H9 (cell line): ENCODE measurements around the gene ACTN3. TPM values are rescaled to one million over a fixed set of nuclear protein-coding genes. Genes with fewer than 3 reads are reported as not detected.

ENCODE experiments used
- DNase-seq: peaks from one replicate; pipeline ENCODE4 v3.0.0-alpha.2; 2017
- H2AFZ ChIP-seq: one replicate; pipeline ENCODE4 v1.6.1; 2013; ENCODE audit warnings: mild to moderate bottlenecking, low read length, control low read depth, moderate library complexity
- H2AK5ac ChIP-seq: 2 replicates; pipeline ENCODE4 v1.6.1; 2013; ENCODE audit warnings: low read length, control low read depth, mixed read lengths; ENCODE audit not compliant: insufficient read length
- H2BK120ac ChIP-seq: one replicate; pipeline ENCODE4 v1.6.1; 2013; ENCODE audit warnings: low read depth, mild to moderate bottlenecking, low read length, control low read depth, inconsistent platforms; ENCODE audit not compliant: poor library complexity, severe bottlenecking
- H2BK12ac ChIP-seq: 2 replicates; pipeline ENCODE4 v1.6.1; 2013; ENCODE audit warnings: low read length, control low read depth, mixed read lengths, low read depth; ENCODE audit not compliant: insufficient read length
- H2BK15ac ChIP-seq: 2 replicates; pipeline ENCODE4 v1.6.1; 2013; ENCODE audit warnings: low read depth, low read length, control low read depth
- H2BK20ac ChIP-seq: one replicate; pipeline ENCODE4 v1.6.1; 2013; ENCODE audit warnings: low read depth, mild to moderate bottlenecking, low read length, control low read depth, inconsistent platforms; ENCODE audit not compliant: poor library complexity, severe bottlenecking
- H2BK5ac ChIP-seq: 2 replicates; pipeline ENCODE4 v1.6.1; 2013; ENCODE audit warnings: low read length, control low read depth, mixed read lengths; ENCODE audit not compliant: insufficient read length
- H3K14ac ChIP-seq: 2 replicates; pipeline ENCODE4 v1.6.1; 2013; ENCODE audit warnings: low read length, control low read depth; ENCODE audit not compliant: insufficient read depth
- H3K18ac ChIP-seq: 2 replicates; pipeline ENCODE4 v1.6.1; 2013; ENCODE audit warnings: low read depth, mild to moderate bottlenecking, mixed read lengths, low read length, control low read depth; ENCODE audit not compliant: insufficient read length
- H3K23ac ChIP-seq: 2 replicates; pipeline ENCODE4 v1.6.1; 2013; ENCODE audit warnings: low read length, control low read depth, mixed read lengths, low read depth; ENCODE audit not compliant: insufficient read length
- H3K23me2 ChIP-seq: 2 replicates; pipeline ENCODE4 v1.6.1; 2013; ENCODE audit warnings: low read depth, mild to moderate bottlenecking, mixed read lengths, low read length, control low read depth; ENCODE audit not compliant: insufficient read length, poor library complexity, severe bottlenecking
- H3K27ac ChIP-seq: 2 replicates; pipeline ENCODE4 v1.5.1; 2013; ENCODE audit warnings: low read length, control low read depth, mixed read lengths, low read depth; ENCODE audit not compliant: insufficient read length
- H3K27me3 ChIP-seq: 2 replicates; pipeline ENCODE4 v1.6.1; 2013; ENCODE audit warnings: low read length, control low read depth, inconsistent platforms; ENCODE audit not compliant: insufficient read depth
- H3K4ac ChIP-seq: 2 replicates; pipeline ENCODE4 v1.6.1; 2013; ENCODE audit warnings: low read depth, mild to moderate bottlenecking, control low read depth, inconsistent platforms, low read length, moderate library complexity
- H3K4me1 ChIP-seq: 2 replicates; pipeline ENCODE4 v1.6.1; 2013; ENCODE audit warnings: low read length, control low read depth, inconsistent platforms; ENCODE audit not compliant: insufficient read depth
- H3K4me2 ChIP-seq: 2 replicates; pipeline ENCODE4 v1.6.1; 2013; ENCODE audit warnings: low read length, control low read depth, mixed read lengths; ENCODE audit not compliant: insufficient read length, insufficient read depth
- H3K56ac ChIP-seq: 2 replicates; pipeline ENCODE4 v1.6.1; 2013; ENCODE audit warnings: low read depth, mild to moderate bottlenecking, mixed read lengths, low read length, control low read depth; ENCODE audit not compliant: insufficient read length
- H3K79me1 ChIP-seq: 2 replicates; pipeline ENCODE4 v1.6.1; 2013; ENCODE audit warnings: low read depth, mild to moderate bottlenecking, moderate library complexity, low read length, control low read depth, inconsistent platforms; ENCODE audit not compliant: insufficient read depth, poor library complexity, severe bottlenecking
- H3K79me2 ChIP-seq: 2 replicates; pipeline ENCODE4 v1.6.1; 2013; ENCODE audit warnings: low read length, control low read depth, inconsistent platforms; ENCODE audit not compliant: insufficient read depth
- H3K9ac ChIP-seq: 2 replicates; pipeline ENCODE4 v1.6.1; 2013; ENCODE audit warnings: low read length, control low read depth, mixed read lengths; ENCODE audit not compliant: insufficient read length; ENCODE audit errors: extremely low read depth
- H3K9me3 ChIP-seq: one replicate; pipeline ENCODE4 v1.6.1; 2013; ENCODE audit warnings: low read depth, low read length, inconsistent platforms; ENCODE audit not compliant: control insufficient read depth
- H3T11ph ChIP-seq: one replicate; pipeline ENCODE4 v1.6.1; 2013; ENCODE audit warnings: mild to moderate bottlenecking, low read length, control low read depth, inconsistent platforms
- H4K20me1 ChIP-seq: one replicate; pipeline ENCODE4 v1.6.1; 2013; ENCODE audit not compliant: control insufficient read depth, insufficient read length, insufficient read depth
- H4K5ac ChIP-seq: 2 replicates; pipeline ENCODE4 v1.6.1; 2013; ENCODE audit warnings: low read depth, mild to moderate bottlenecking, mixed read lengths, low read length, control low read depth; ENCODE audit not compliant: insufficient read length
- H4K8ac ChIP-seq: replicated peaks from 2 replicates; pipeline ENCODE4 v1.6.1; 2013; ENCODE audit warnings: low read length, control low read depth, mixed read lengths, low read depth; ENCODE audit not compliant: insufficient read length
- H4K91ac ChIP-seq: 2 replicates; pipeline ENCODE4 v1.6.1; 2013; ENCODE audit warnings: low read depth, mild to moderate bottlenecking, moderate library complexity, mixed read lengths, low read length, control low read depth; ENCODE audit not compliant: insufficient read length
- H3K27ac Mint-ChIP-seq, 3 experiments: 2 replicates in 2 of 3; 3 replicates in 1 of 3; pipeline ENCODE4 v1.8.0; 2020 to 2021; ENCODE audit warnings: mixed read lengths in 3 of 3, mild to moderate bottlenecking in 1 of 3, moderate library complexity in 1 of 3
- H3K27me3 Mint-ChIP-seq: 2 replicates; pipeline ENCODE4 v1.8.0; 2021; ENCODE audit warnings: low read depth, mild to moderate bottlenecking, moderate library complexity, mixed read lengths
- H3K36me3 Mint-ChIP-seq, 3 experiments: 2 replicates in 2 of 3; 3 replicates in 1 of 3; pipeline ENCODE4 v1.8.0; 2020 to 2021; ENCODE audit warnings: low read depth in 3 of 3, mixed read lengths in 3 of 3; ENCODE audit not compliant: insufficient read depth in 1 of 3
- H3K4me1 Mint-ChIP-seq, 2 experiments: 2 replicates each; pipeline ENCODE4 v1.8.0; 2020; ENCODE audit warnings: mixed read lengths in 2 of 2
- H3K4me3 Mint-ChIP-seq, 2 experiments: 2 replicates in 1 of 2; 3 replicates in 1 of 2; pipeline ENCODE4 v1.8.0; 2020 to 2021; ENCODE audit warnings: mild to moderate bottlenecking in 2 of 2, mixed read lengths in 2 of 2, moderate library complexity in 1 of 2
- H3K9me3 Mint-ChIP-seq, 2 experiments: 2 replicates in 1 of 2; 3 replicates in 1 of 2; pipeline ENCODE4 v1.8.0; 2020; ENCODE audit warnings: mild to moderate bottlenecking in 2 of 2, mixed read lengths in 2 of 2, moderate library complexity in 1 of 2
- CTCF ChIP-seq: fragments of 200-600 bp; sonication (generic); conservative IDR thresholded peaks from 3 replicates; pipeline ENCODE4 v1.8.0; 2021; ENCODE audit warnings: antibody characterized with exemption, mild to moderate bottlenecking
- WGBS: extraction: QIAGEN DNeasy Blood & Tissue Kit; methylation state at CpG from one replicate; pipeline ENCODE4 v1.1.7; 2013; ENCODE audit warnings: missing lambda C conversion rate, low lambda C conversion rate, mixed read lengths; ENCODE audit not compliant: insufficient read length; ENCODE audit errors: extremely low coverage; 5-methylcytosine and 5-hydroxymethylcytosine counted together
- total RNA-seq: library from RNA; stranded (reverse); gene quantifications from 2 replicates; pipeline ENCODE4 v1.2.1, GENCODE V29; 2021

ACTN3 gene
- total RNA-seq, 1 experiment from 2014 or later, result 45.7 TPM

GRCh38 chr11:66510990-66511339 lies 35.7 kb upstream of the ACTN3 start:
- Mint-ChIP-seq H3K9me3 (no peaks in the 10 kb centered on the region), H3K36me3 (peaks cover 0 to 24% (median 3%) of the 10 kb centered on the region in 3 experiments; a peak in 5 of 7 replicates), H3K27ac (peak overlapping the region; percentile 61 to 97 (median 77); a peak in 5 of 7 replicates), H3K4me1 (peaks cover 9 to 10% of the 10 kb centered on the region in 2 experiments), H3K4me3 (peak overlapping the region; percentile 95 to 97), H3K27me3 (no peaks in the 10 kb centered on the region)
- Histone ChIP-seq H3K79me2 (no peaks in the 10 kb centered on the region), H3K27me3 (no peaks in the 10 kb centered on the region), H4K5ac (no peak overlapping the region), H3K4me1 (no peaks in the 10 kb centered on the region), H3K23ac (no peak overlapping the region), H3K56ac (no peak overlapping the region), H4K91ac (no peak overlapping the region), H2BK20ac (no peak overlapping the region), H3K18ac (no peak overlapping the region), H3K79me1 (no peaks in the 10 kb centered on the region), H3K14ac (no peak overlapping the region), H2BK12ac (no peak overlapping the region), H4K8ac (no peak overlapping the region), H2BK15ac (no peak overlapping the region), H2BK120ac (no peak overlapping the region), H3K9me3 (no peaks in the 10 kb centered on the region), H3T11ph (no peak overlapping the region), H3K27ac (no peak overlapping the region), H3K9ac (peak overlapping the region; percentile 31), H3K4ac (no peak overlapping the region), H4K20me1 (no peaks in the 10 kb centered on the region), H3K4me2 (peak overlapping the region; percentile 98), H2BK5ac (no peak overlapping the region), H3K23me2 (peaks cover 7% of the 10 kb centered on the region), H2AFZ (no peak overlapping the region), H2AK5ac (no peak overlapping the region)
- DNase-seq, result no peak
- WGBS, result no CpG with 5 or more reads among the region's 5 CpGs
- TF ChIP-seq CTCF, result no peak
